Measurements from ENCODE around the gene CA12. TPM values are rescaled to one million over a fixed set of nuclear protein-coding genes. Genes with fewer than 3 reads are reported as not detected.

Gene CA12
- total and polyA plus RNA-seq, 9 of the 15 experiments (the other 6 are each of a cell fraction or from before 2014, with no cell fraction given), result 0.01 to 0.78 (median 0.15) TPM; not detected in 1

GRCh38 chr15:63370764-63371163 is 10.9 kb downstream of the CA12 start:
- Histone ChIP-seq H3K9me1 (ENCODE audit: control insufficient read depth, insufficient read depth, low read length) (no peaks in the 10 kb centered on the region), H3K4me1 (replicated peaks in 1 of 2; ENCODE audit: control insufficient read depth in 2 of 2, insufficient read depth in 2 of 2, low read length in 2 of 2) (peaks cover 32 to 43% of the 10 kb centered on the region in 2 experiments), H3K27me3 (ENCODE audit: control insufficient read depth in 2 of 2, insufficient read depth in 2 of 2, low read length in 2 of 2) (no peaks in the 10 kb centered on the region), H3K4me2 (ENCODE audit: insufficient read depth, low read length) (no peak overlapping the region), H3K36me3 (ENCODE audit: control insufficient read depth, insufficient read depth, low read length) (no peaks in the 10 kb centered on the region), H3K4me3 (no peak overlapping the region), H3K9ac (ENCODE audit: insufficient read depth in 1 of 2, low read depth in 2 of 2, low read length in 2 of 2) (no peak overlapping the region), H3K27ac (ENCODE audit: extremely low read depth, low read depth, low read length) (no peak overlapping the region), H2AFZ (ENCODE audit: low read depth, low read length) (no peak overlapping the region), H3K9me3 (replicated peaks; ENCODE audit: control insufficient read depth, insufficient read depth, low read depth, low read length) (no peaks in the 10 kb centered on the region), H4K20me1 (replicated peaks; ENCODE audit: control insufficient read depth, insufficient read depth, low read length) (no peaks in the 10 kb centered on the region), H3K79me2 (ENCODE audit: control insufficient read depth, insufficient read depth, low read length) (no peaks in the 10 kb centered on the region)
- intact Hi-C loops (cut with micrococcal nuclease) (no loop called here), in situ Hi-C loops (cut with MboI) (no loop called here)
- TF ChIP-seq TSHZ1 (CRISPR knock-in tag; IDR thresholded peaks at IDR 0.05) (no peak), HMG20B (CRISPR knock-in tag; IDR thresholded peaks at IDR 0.05) (no peak), HMBOX1 (IDR thresholded peaks at IDR 0.05) (no peak), NCOR1 (IDR thresholded peaks at IDR 0.05) (no peak), ZBTB2 (IDR thresholded peaks at IDR 0.05) (no peak), FOXK1 (CRISPR knock-in tag; IDR thresholded peaks at IDR 0.05; ENCODE audit: borderline replicate concordance) (no peak), RUNX1 (IDR thresholded peaks at IDR 0.05; ENCODE audit: low read depth) (no peak), SMARCA5 (IDR thresholded peaks at IDR 0.05) (no peak), ZNF584 (CRISPR knock-in tag; IDR thresholded peaks at IDR 0.05; ENCODE audit: low read depth) (no peak), ZNF717 (CRISPR knock-in tag; IDR thresholded peaks at IDR 0.05) (no peak), FIP1L1 (IDR thresholded peaks at IDR 0.05; ENCODE audit: low read depth, low read length, poor library complexity, severe bottlenecking) (no peak), ZNF174 (CRISPR knock-in tag; IDR thresholded peaks at IDR 0.05) (no peak), NFIC (IDR thresholded peaks at IDR 0.05) (no peak), CHCHD3 (CRISPR knock-in tag; IDR thresholded peaks at IDR 0.05) (no peak), CBX5 (IDR thresholded peaks at IDR 0.05; ENCODE audit: borderline replicate concordance, low read depth) (no peak), RBM15 (IDR thresholded peaks at IDR 0.05; ENCODE audit: insufficient read depth, low read length) (no peak), EZH2 (IDR thresholded peaks at IDR 0.05; ENCODE audit: borderline replicate concordance, low read depth, low read length) (no peak), KAT8 (IDR thresholded peaks at IDR 0.05; ENCODE audit: low read depth) (no peak), RFX7 (CRISPR knock-in tag; IDR thresholded peaks at IDR 0.05) (no peak)
- POLR2A ChIA-PET, result interaction anchor here (0.6 kb wide), 1 partner anchor 1509 kb away, joined by 3 read pairs; no protein-coding TSS in a partner anchor
- no peak for ATAC-seq
- CTCF ChIA-PET (ENCODE audit: low intra/inter-chr PET ratio), result no interaction called here
- 76% methylated on average over 4 of the region's 4 CpGs for WGBS (ENCODE audit: insufficient coverage, low coverage, missing lambda C conversion rate)
- FAIRE-seq, result no peak
- BruUV-seq (replicated peaks), result no TSS peak
- no peak for DNase-seq (ENCODE audit: extremely low read depth in 1 of 4, low spot score in 3 of 4)
